CD14-positive monocyte (primary cell): ENCODE data around the gene ZC3H15. TPM values are rescaled to one million over a fixed set of nuclear protein-coding genes. Genes with fewer than 3 reads are reported as not detected.
A peak's percentile ranks its signal among the peaks of the same experiment; 100 is the strongest.

Experiments
- DNase-seq, 3 donors: peaks; one replicate each; pipeline ENCODE4 v3.0.0-alpha.2; 2011 to 2022
- H2AFZ ChIP-seq: 2 replicates; pipeline ENCODE4 v1.6.0; 2012; ENCODE audit warnings: mild to moderate bottlenecking, low read depth, low read length, inconsistent platforms; ENCODE audit not compliant: insufficient read depth, poor library complexity, severe bottlenecking
- H3K27ac ChIP-seq, 2 donors: 1 replicate in 1 of 2; 2 replicates in 1 of 2; pipeline ENCODE4 v1.5.1; 2012 to 2013; ENCODE audit warnings: low read length in 2 of 2, control low read depth in 1 of 2, inconsistent platforms in 1 of 2, low read depth in 1 of 2, mild to moderate bottlenecking in 1 of 2
- H3K27me3 ChIP-seq, 2 donors: one replicate each; pipeline versions ENCODE4 v1.6.0 to v1.6.1; 2011 to 2013; ENCODE audit warnings: low read length in 2 of 2; ENCODE audit not compliant: control insufficient read depth in 2 of 2, insufficient read depth in 2 of 2
- H3K36me3 ChIP-seq, 2 donors: replicated peaks in 1 of 2; 1 replicate in 1 of 2; 2 replicates in 1 of 2; pipeline versions ENCODE4 v1.5.1 to v1.6.1; 2012 to 2013; ENCODE audit warnings: low read length in 2 of 2, control low read depth in 1 of 2, inconsistent platforms in 1 of 2, mild to moderate bottlenecking in 1 of 2; ENCODE audit not compliant: insufficient read depth in 2 of 2, control insufficient read depth in 1 of 2
- H3K4me1 ChIP-seq, 2 donors: 1 replicate in 1 of 2; 2 replicates in 1 of 2; pipeline versions ENCODE4 v1.5.1 to v1.6.1; 2012 to 2013; ENCODE audit warnings: low read length in 2 of 2, control low read depth in 1 of 2, inconsistent platforms in 1 of 2, mild to moderate bottlenecking in 1 of 2, moderate library complexity in 1 of 2; ENCODE audit not compliant: insufficient read depth in 2 of 2, control insufficient read depth in 1 of 2
- H3K4me2 ChIP-seq: replicated peaks from 2 replicates; pipeline ENCODE3; 2012; ENCODE audit warnings: low read length, moderate library complexity, mild to moderate bottlenecking; ENCODE audit not compliant: poor library complexity, severe bottlenecking; ENCODE audit errors: extremely low read depth
- H3K4me3 ChIP-seq, 3 experiments: fragments of 200-600 bp in 1 of 3; sonication (generic) in 1 of 3; replicated peaks in 1 of 3; 1 replicate in 2 of 3; 2 replicates in 1 of 3; pipeline ENCODE4 v1.5.1; 2011 to 2013; ENCODE audit warnings: low read length in 3 of 3, mild to moderate bottlenecking in 3 of 3, control low read depth in 2 of 3, low read depth in 2 of 3, inconsistent platforms in 1 of 3, moderate library complexity in 1 of 3
- H3K79me2 ChIP-seq: 2 replicates; pipeline ENCODE4 v1.6.0; 2012; ENCODE audit warnings: mild to moderate bottlenecking, control low read depth, inconsistent platforms, low read length, moderate library complexity; ENCODE audit not compliant: insufficient read depth
- H3K9ac ChIP-seq: 2 replicates; pipeline ENCODE4 v1.6.0; 2017; ENCODE audit warnings: low read length, mild to moderate bottlenecking; ENCODE audit not compliant: insufficient read depth, poor library complexity, severe bottlenecking
- H3K9me3 ChIP-seq, 2 donors: replicated peaks in 1 of 2; 1 replicate in 1 of 2; 2 replicates in 1 of 2; pipeline versions ENCODE4 v1.5.1 to v1.6.1; 2012 to 2013; ENCODE audit warnings: low read length in 2 of 2, control low read depth in 1 of 2; ENCODE audit not compliant: control insufficient read depth in 1 of 2, insufficient read depth in 1 of 2
- H4K20me1 ChIP-seq: 2 replicates; pipeline ENCODE4 v1.6.0; 2012; ENCODE audit warnings: mild to moderate bottlenecking, low read length, control low read depth, moderate library complexity; ENCODE audit not compliant: insufficient read depth
- H3K27ac Mint-ChIP-seq, 7 donors: one replicate each; pipeline ENCODE4 v1.8.0; 2020; ENCODE audit warnings: mild to moderate bottlenecking in 7 of 7, mixed read lengths in 7 of 7, moderate library complexity in 6 of 7, inconsistent platforms in 2 of 7
- H3K27me3 Mint-ChIP-seq, 3 donors: one replicate each; pipeline ENCODE4 v1.8.0; 2021 to 2022; ENCODE audit warnings: low read depth in 3 of 3, mild to moderate bottlenecking in 3 of 3, mixed read lengths in 3 of 3, moderate library complexity in 3 of 3, inconsistent platforms in 1 of 3
- H3K36me3 Mint-ChIP-seq, 2 donors: one replicate each; pipeline ENCODE4 v1.8.0; 2020; ENCODE audit warnings: mixed read lengths in 2 of 2, inconsistent platforms in 1 of 2, mild to moderate bottlenecking in 1 of 2
- H3K4me1 Mint-ChIP-seq: one replicate; pipeline ENCODE4 v1.8.0; 2020; ENCODE audit warnings: mild to moderate bottlenecking, mixed read lengths
- H3K4me3 Mint-ChIP-seq, 2 donors: one replicate each; pipeline ENCODE4 v1.8.0; 2020; ENCODE audit warnings: mild to moderate bottlenecking in 2 of 2, mixed read lengths in 2 of 2, moderate library complexity in 1 of 2
- H3K9me3 Mint-ChIP-seq, 7 donors: one replicate each; pipeline ENCODE4 v1.8.0; 2020 to 2022; ENCODE audit warnings: mixed read lengths in 7 of 7, mild to moderate bottlenecking in 6 of 7, moderate library complexity in 6 of 7, inconsistent platforms in 2 of 7
- WGBS: methylation state at CpG from one replicate; pipeline ENCODE4 v1.1.5; 2013; ENCODE audit warnings: missing lambda C conversion rate; ENCODE audit not compliant: insufficient coverage; 5-methylcytosine and 5-hydroxymethylcytosine counted together
- intact Hi-C, 2 donors: fragments of 100-400 bp; cut with micrococcal nuclease; formaldehyde crosslinking; loops; one replicate each; pipeline versions ENCODE4 v1.15.0 to v1.15.1; 2023
- polyA plus RNA-seq, 3 donors: library from polyadenylated mRNA; depleted of rRNA in 1 of 3; unstranded in 2 of 3; stranded (reverse) in 1 of 3; fragments of 300-500 nt in 2 of 3; fragments of >200 nt in 1 of 3; fragmentation: Illumina TruSeq in 2 of 3; gene quantifications; 1 replicate in 2 of 3; 2 replicates in 1 of 3; pipeline ENCODE4 v1.2.3, GENCODE V29; 2012 to 2021
- TF ChIP-seq, protein P1 (sequence below): fragments of 200-600 bp; IDR thresholded peaks from one replicate; pipeline ENCODE4 v1.8.0; 2022; ENCODE audit warnings: antibody characterized with exemption, mild to moderate bottlenecking

ZC3H15 gene
- polyA plus RNA-seq, 3 donors: 39.4 to 52.8 (median 40.6) TPM

DNA sequence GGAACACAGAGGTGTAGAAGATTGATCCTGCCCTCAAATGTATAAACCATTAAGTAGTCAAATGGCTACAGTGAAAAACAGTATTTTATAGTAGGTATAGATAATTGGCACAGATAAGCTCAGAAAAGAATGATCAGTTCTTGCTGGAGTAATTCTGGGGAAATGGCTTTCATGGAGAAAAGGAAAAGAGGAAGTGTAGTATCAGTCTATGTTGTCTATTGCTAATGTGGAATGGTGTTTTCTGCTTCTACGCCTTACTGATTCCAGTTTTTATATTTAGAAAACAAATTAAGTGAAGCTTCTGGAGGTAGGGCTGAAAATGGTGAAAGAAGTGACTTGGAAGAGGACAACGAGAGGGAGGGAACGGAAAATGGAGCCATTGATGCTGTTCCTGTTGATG lies 22.2 kb downstream of the ZC3H15 start:
- peaks cover 8% of the 10 kb centered on the region for H4K20me1 ChIP-seq
- H3K4me1 ChIP-seq: no peaks in the 10 kb centered on the region
- Mint-ChIP-seq H3K4me3 (no peak overlapping the region), H3K4me1 (peaks cover 2% of the 10 kb centered on the region), H3K9me3 (no peaks in the 10 kb centered on the region), H3K27ac (peak overlapping the region in 3 of 7 donors; percentile 4 to 72 (median 16)), H3K36me3 (peaks cover 57 to 70% of the 10 kb centered on the region in 2 donors), H3K27me3 (no peaks in the 10 kb centered on the region)
- DNase-seq: no peak
- H3K4me3 ChIP-seq: no peak overlapping the region
- H3K27ac ChIP-seq: no peak overlapping the region
- no peak overlapping the region for H3K9ac ChIP-seq
- no peaks in the 10 kb centered on the region for H3K9me3 ChIP-seq
- no peak overlapping the region for H2AFZ ChIP-seq
- H3K36me3 ChIP-seq: peaks cover 88 to 96% of the 10 kb centered on the region in 2 donors
- TF ChIP-seq, protein P1, sequence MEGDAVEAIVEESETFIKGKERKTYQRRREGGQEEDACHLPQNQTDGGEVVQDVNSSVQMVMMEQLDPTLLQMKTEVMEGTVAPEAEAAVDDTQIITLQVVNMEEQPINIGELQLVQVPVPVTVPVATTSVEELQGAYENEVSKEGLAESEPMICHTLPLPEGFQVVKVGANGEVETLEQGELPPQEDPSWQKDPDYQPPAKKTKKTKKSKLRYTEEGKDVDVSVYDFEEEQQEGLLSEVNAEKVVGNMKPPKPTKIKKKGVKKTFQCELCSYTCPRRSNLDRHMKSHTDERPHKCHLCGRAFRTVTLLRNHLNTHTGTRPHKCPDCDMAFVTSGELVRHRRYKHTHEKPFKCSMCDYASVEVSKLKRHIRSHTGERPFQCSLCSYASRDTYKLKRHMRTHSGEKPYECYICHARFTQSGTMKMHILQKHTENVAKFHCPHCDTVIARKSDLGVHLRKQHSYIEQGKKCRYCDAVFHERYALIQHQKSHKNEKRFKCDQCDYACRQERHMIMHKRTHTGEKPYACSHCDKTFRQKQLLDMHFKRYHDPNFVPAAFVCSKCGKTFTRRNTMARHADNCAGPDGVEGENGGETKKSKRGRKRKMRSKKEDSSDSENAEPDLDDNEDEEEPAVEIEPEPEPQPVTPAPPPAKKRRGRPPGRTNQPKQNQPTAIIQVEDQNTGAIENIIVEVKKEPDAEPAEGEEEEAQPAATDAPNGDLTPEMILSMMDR: no peak
- no peak overlapping the region for H3K4me2 ChIP-seq
- H3K79me2 ChIP-seq: no peaks in the 10 kb centered on the region
- H3K27me3 ChIP-seq: no peaks in the 10 kb centered on the region
- WGBS: no CpG with 5 or more reads among the region's 3 CpGs
- intact Hi-C loops: loop anchor here (10.0 kb wide), 2 partner anchors 77 to 137 kb away; no protein-coding TSS in a partner anchor

DNA sequence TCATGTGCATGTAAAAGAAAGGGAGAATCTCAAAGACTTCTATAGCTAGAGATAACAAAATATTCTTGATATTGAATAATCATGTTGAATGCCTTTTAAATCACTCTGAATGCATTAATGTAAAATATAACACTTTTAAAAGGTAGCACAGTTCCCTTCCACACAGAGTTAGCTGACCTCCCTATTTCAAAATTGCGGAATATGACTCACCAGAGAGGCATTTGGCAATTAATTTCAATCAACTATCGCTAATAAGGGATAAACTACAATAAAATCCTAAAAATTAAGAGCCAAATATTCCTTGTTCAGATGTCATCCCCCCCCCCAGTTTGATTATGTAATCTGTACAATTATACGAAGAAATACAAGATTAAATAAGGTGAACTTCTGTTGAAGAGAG lies 29.3 kb downstream of the ZC3H15 start:
- Histone ChIP-seq H3K27ac (no peak overlapping the region), H3K4me3 (no peak overlapping the region), H3K4me1 (no peaks in the 10 kb centered on the region), H3K79me2 (no peaks in the 10 kb centered on the region), H2AFZ (no peak overlapping the region), H3K27me3 (no peaks in the 10 kb centered on the region), H3K9me3 (no peaks in the 10 kb centered on the region), H3K9ac (no peak overlapping the region), H3K4me2 (no peak overlapping the region), H3K36me3 (peaks cover 44 to 70% of the 10 kb centered on the region in 2 donors), H4K20me1 (no peaks in the 10 kb centered on the region)
- Mint-ChIP-seq H3K27me3 (no peaks in the 10 kb centered on the region), H3K9me3 (peaks cover 0 to 2% (median 0%) of the 10 kb centered on the region in 7 donors), H3K4me3 (no peak overlapping the region), H3K36me3 (peaks cover 30 to 40% of the 10 kb centered on the region in 2 donors), H3K27ac (peak overlapping the region in 1 of 7 donors; percentile 50), H3K4me1 (peaks cover 1% of the 10 kb centered on the region)
- WGBS: no CpG with 5 or more reads among the region's 3 CpGs
- TF ChIP-seq, protein P1: no peak
- no peak for DNase-seq
- intact Hi-C loops: no loop called here
